Esophagus muscularis mucosa (tissue), 4 donors: Measurements from ENCODE around the gene HOXD4.

Experiments
- CTCF ChIP-seq, 3 experiments: fragments of 200-600 bp in 2 of 3; fragments of 450-650 bp in 1 of 3; sonication (generic) in 2 of 3; IDR thresholded peaks; one replicate each; pipeline ENCODE4 v1.5.1; 2017 to 2019; ENCODE audit warnings: antibody characterized with exemption in 3 of 3, mild to moderate bottlenecking in 2 of 3, moderate library complexity in 1 of 3
- EP300 ChIP-seq: sonication (generic); formaldehyde crosslinking; IDR thresholded peaks from one replicate; pipeline ENCODE4 v1.6.1; 2017; ENCODE audit warnings: antibody characterized with exemption
- POLR2A ChIP-seq: fragments of 450-650 bp; IDR thresholded peaks from one replicate; pipeline ENCODE4 v1.6.1; 2017; ENCODE audit warnings: antibody characterized with exemption, moderate library complexity, mild to moderate bottlenecking, low read depth
- POLR2AphosphoS5 ChIP-seq, 2 donors: sonication (generic); formaldehyde crosslinking; IDR thresholded peaks; one replicate each; pipeline ENCODE4 v1.6.1; 2017; ENCODE audit warnings: antibody characterized with exemption in 2 of 2

- TF ChIP-seq EP300: no peak
- TF ChIP-seq POLR2A: no peak
- no peak for TF ChIP-seq CTCF (IDR thresholded peaks at IDR 0.05)
- TF ChIP-seq POLR2AphosphoS5 (IDR thresholded peaks at IDR 0.05): no peak
These were observed 30.8 kb upstream of the HOXD4 start for GRCh38 chr2:176120364-176121189.
